HepG2 (cell line): Measurements from ENCODE around the gene DDC. TPM values are rescaled to one million over a fixed set of nuclear protein-coding genes. Genes with fewer than 3 reads are reported as not detected.
"Not testable (repeated sequence)": the region's sequence is repeated elsewhere in the genome, so short reads cannot be mapped to it uniquely, and the experiment has no call there.

Source experiments
- ATAC-seq: fragments of 200-7000 bp; cut with Tn5 transposase; 3 replicates; pipeline ENCODE4 v1.9.1; 2020; ENCODE audit warnings: mild to moderate bottlenecking, moderate library complexity
- BruUV-seq: library from RNA; stranded (reverse); fragments of 400-500 nt; replicated peaks from 2 replicates; lab custom pipeline; 2021; lab: Mats Ljungman, UMichigan
- CTCF ChIA-PET: fragments of 300-600 bp; formaldehyde crosslinking; extraction: SDS; loops from one replicate; lab custom pipeline; 2021; ENCODE audit warnings: low total read pairs, inconsistent platforms, low intra/inter-chr PET ratio; lab: Yijun Ruan, JAX
- POLR2A ChIA-PET: fragments of 350-600 bp; sonication (Branson Sonifier 250); formaldehyde crosslinking; loops from one replicate; lab custom pipeline; 2020; ENCODE audit warnings: antibody characterized with exemption, inconsistent platforms; lab: Yijun Ruan, JAX
- DNase-seq: peaks from one replicate; pipeline ENCODE4 v3.0.0-alpha.2; 2015; ENCODE audit warnings: low spot score
- FAIRE-seq: peaks from 3 replicates; lab custom pipeline; 2011; peaks lifted over from hg19 to GRCh38; lab: Jason Lieb, UNC
- H2AFZ ChIP-seq: one replicate; pipeline ENCODE4 v1.6.1; 2011; ENCODE audit warnings: low read length, inconsistent platforms
- H3K27ac ChIP-seq: fragments of 300-600 bp; 3 replicates; pipeline ENCODE4 v1.8.0; 2011; ENCODE audit warnings: mixed run types, mild to moderate bottlenecking, mixed read lengths, low read length, inconsistent platforms; ENCODE audit not compliant: insufficient read depth; ENCODE audit errors: extremely low read length
- H3K27me3 ChIP-seq, 2 experiments: fragments of 200-600 bp in 1 of 2; 2 replicates in 1 of 2; 3 replicates in 1 of 2; pipeline versions ENCODE4 v1.6.0 to v1.8.0; 2011; ENCODE audit warnings: low read length in 2 of 2, mild to moderate bottlenecking in 2 of 2, moderate library complexity in 2 of 2, inconsistent platforms in 1 of 2; ENCODE audit not compliant: insufficient read depth in 2 of 2, control insufficient read depth in 1 of 2
- H3K36me3 ChIP-seq, 2 experiments: fragments of 200-600 bp in 1 of 2; replicated peaks in 1 of 2; 2 replicates in 1 of 2; 3 replicates in 1 of 2; pipeline versions ENCODE4 v1.5.1 to v1.8.0; 2011; ENCODE audit warnings: low read length in 2 of 2, inconsistent platforms in 1 of 2; ENCODE audit not compliant: insufficient read depth in 2 of 2, control insufficient read depth in 1 of 2
- H3K4me1 ChIP-seq: 2 replicates; pipeline ENCODE4 v1.5.1; 2012; ENCODE audit warnings: low read length, inconsistent platforms; ENCODE audit not compliant: insufficient read depth
- H3K4me2 ChIP-seq: 2 replicates; pipeline ENCODE4 v1.6.0; 2011; ENCODE audit warnings: low read depth, low read length, inconsistent platforms
- H3K4me3 ChIP-seq, 3 experiments: fragments of 200-600 bp in 1 of 3; sonication (generic), shearing (Covaris generic) in 1 of 3; replicated peaks in 1 of 3; 2 replicates each; pipeline ENCODE4 v1.5.1; 2011 to 2016; ENCODE audit warnings: low read length in 3 of 3, inconsistent platforms in 2 of 3, low read depth in 2 of 3, mild to moderate bottlenecking in 2 of 3, control low read depth in 1 of 3, mixed read lengths in 1 of 3; ENCODE audit not compliant: insufficient read depth in 1 of 3
- H3K79me2 ChIP-seq: one replicate; pipeline ENCODE4 v1.6.1; 2011; ENCODE audit warnings: low read length, inconsistent platforms; ENCODE audit not compliant: insufficient read depth
- H3K9ac ChIP-seq: 2 replicates; pipeline ENCODE4 v1.6.0; 2011; ENCODE audit warnings: mild to moderate bottlenecking, low read depth, low read length, inconsistent platforms; ENCODE audit not compliant: insufficient read depth
- H3K9me3 ChIP-seq: 2 replicates; pipeline ENCODE4 v1.5.1; 2012; ENCODE audit warnings: mild to moderate bottlenecking, low read length
- H4K20me1 ChIP-seq: 2 replicates; pipeline ENCODE4 v1.6.0; 2011; ENCODE audit warnings: inconsistent platforms, mild to moderate bottlenecking, low read length, moderate library complexity; ENCODE audit not compliant: insufficient read depth
- ARID5B ChIP-seq: IDR thresholded peaks from 2 replicates; pipeline ENCODE4 v1.4.0; 2020; ENCODE audit warnings: mild to moderate bottlenecking, missing genetic modification reagents
- HNF4A ChIP-seq: sonication (generic); formaldehyde crosslinking; IDR thresholded peaks from 2 replicates; pipeline ENCODE4 v1.4.0; 2020; ENCODE audit warnings: missing genetic modification reagents
- WGBS: methylation state at CpG from one replicate; pipeline ENCODE4 v1.1.6; 2017; ENCODE audit warnings: low lambda C conversion rate; 5-methylcytosine and 5-hydroxymethylcytosine counted together
- in situ Hi-C: cut with HindIII; loops from 2 replicates; pipeline ENCODE4 v1.10.0; 2017; ENCODE audit warnings: low pct_unique_long_range_greater_than_20kb; ENCODE audit not compliant: extremely low pct_ligation_motif_present
- intact Hi-C: fragments of 100-400 bp; cut with micrococcal nuclease; formaldehyde crosslinking; loops from one replicate; pipeline ENCODE4 v1.10.0; 2022; ENCODE audit not compliant: unreplicated experiment
- polyA plus RNA-seq, 8 experiments: library from polyadenylated mRNA; depleted of rRNA in 3 of 8; stranded (reverse) in 7 of 8; unstranded in 1 of 8; fragments of >200 nt; fragmentation: Illumina TruSeq in 4 of 8; extraction: Trizol in 4 of 8; gene quantifications; 2 replicates each; pipeline versions ENCODE4 v1.2.1 to v1.2.3, GENCODE V29; 2011 to 2016; ENCODE audit warnings: low read depth in 4 of 8, missing spikeins in 1 of 8, mixed read lengths in 1 of 8; ENCODE audit not compliant: insufficient read depth in 1 of 8
- total RNA-seq, 5 experiments: library from RNA; depleted of rRNA; stranded (reverse); fragments of >200 nt; fragmentation: Illumina TruSeq; extraction: Trizol; gene quantifications; 2 replicates each; pipeline ENCODE4 v1.2.3, GENCODE V29; 2016; ENCODE audit warnings: low read depth in 1 of 5

The DDC gene
- total and polyA plus RNA-seq, 2 of the 13 experiments (the other 11 are each of a cell fraction or from before 2014, with no cell fraction given) = 11.7 to 93.3 TPM

DNA sequence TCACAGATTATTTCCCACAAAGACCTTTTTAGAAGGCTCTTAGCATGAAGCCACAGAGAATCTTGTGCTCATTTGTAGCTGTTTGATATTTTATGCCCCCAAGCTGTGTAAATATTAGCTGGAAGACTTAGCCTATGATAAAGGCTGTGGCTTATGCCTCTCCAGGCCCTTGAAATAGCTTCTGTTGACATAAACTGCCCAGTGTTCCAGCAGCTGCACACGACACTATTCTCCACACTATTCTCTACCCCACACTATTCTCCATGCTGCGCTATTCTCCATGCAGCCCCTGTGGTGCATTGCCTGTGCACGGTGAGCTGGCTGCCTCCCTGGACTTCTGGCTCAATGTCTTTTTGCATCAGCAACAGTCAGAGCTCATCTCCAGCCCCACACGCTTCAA is 13.1 kb downstream of the DDC start (continued):
- peak; percentile 45; the same call in 1 of the 2 replicates for TF ChIP-seq ARID5B (CRISPR knock-in tag)
- TF ChIP-seq HNF4A (CRISPR knock-in tag) = 0 out of 2 replicates have a peak, but pooled peaks have one; percentile 15

GRCh38 chr7:50545613-50546012 is 19.6 kb downstream of the DDC start:
- H3K36me3 ChIP-seq = peaks cover 20 to 34% of the 10 kb centered on the region in 2 experiments; a peak in 4 of 5 replicates
- H3K79me2 ChIP-seq, H3K27ac ChIP-seq, BruUV-seq, FAIRE-seq, H3K4me3 ChIP-seq, H3K4me2 ChIP-seq, intact Hi-C loops, in situ Hi-C loops, ATAC-seq, H2AFZ ChIP-seq, H3K9ac ChIP-seq, CTCF ChIA-PET, DNase-seq, H4K20me1 ChIP-seq, H3K4me1 ChIP-seq, H3K9me3 ChIP-seq, H3K27me3 ChIP-seq: not testable (repeated sequence)
- WGBS = 98% methylated on average over 4 of the region's 4 CpGs
- POLR2A ChIA-PET = interaction anchor here (1.0 kb wide), 1 partner anchor 17 kb away, joined by 3 read pairs; no protein-coding TSS in a partner anchor
